Hepatocyte (in vitro differentiated cells): ENCODE data around the gene CTRB2. TPM values are rescaled to one million over a fixed set of nuclear protein-coding genes. Genes with fewer than 3 reads are reported as not detected.
A peak's percentile ranks its signal among the peaks of the same experiment; 100 is the strongest.
"Not testable (repeated sequence)": the region's sequence is repeated elsewhere in the genome, so short reads cannot be mapped to it uniquely, and the experiment has no call there.

Experiments used
- DNase-seq: peaks from one replicate; pipeline ENCODE4 v3.0.0-alpha.2; 2016; ENCODE audit warnings: low spot score
- H2AFZ ChIP-seq: fragments of 200-600 bp; sonication (generic); 2 replicates; pipeline ENCODE4 v1.6.0; 2016; ENCODE audit warnings: antibody characterized with exemption, mild to moderate bottlenecking
- H3K27ac ChIP-seq: fragments of 200-600 bp; sonication (generic); 2 replicates; pipeline ENCODE4 v1.5.1; 2016; ENCODE audit warnings: mild to moderate bottlenecking
- H3K27me3 ChIP-seq: fragments of 200-600 bp; sonication (generic); 2 replicates; pipeline ENCODE4 v1.6.1; 2016
- H3K36me3 ChIP-seq: fragments of 200-600 bp; sonication (generic); replicated peaks from 2 replicates; pipeline ENCODE4 v1.5.1; 2016; ENCODE audit warnings: low read depth; ENCODE audit not compliant: insufficient read depth
- H3K4me1 ChIP-seq: fragments of 200-600 bp; sonication (generic); 2 replicates; pipeline ENCODE4 v1.5.1; 2016; ENCODE audit warnings: mild to moderate bottlenecking, moderate library complexity; ENCODE audit not compliant: insufficient read depth
- H3K4me2 ChIP-seq: fragments of 200-600 bp; sonication (generic); 2 replicates; pipeline ENCODE4 v1.6.0; 2016
- H3K4me3 ChIP-seq: fragments of 200-600 bp; sonication (generic); 2 replicates; pipeline ENCODE4 v1.5.1; 2016; ENCODE audit warnings: mild to moderate bottlenecking
- H3K79me2 ChIP-seq: fragments of 200-600 bp; sonication (generic); 2 replicates; pipeline ENCODE4 v1.6.0; 2017; ENCODE audit warnings: mild to moderate bottlenecking
- H3K9me2 ChIP-seq: fragments of 200-600 bp; sonication (generic); replicated peaks from 2 replicates; pipeline ENCODE4 v1.6.0; 2017; ENCODE audit warnings: mild to moderate bottlenecking; ENCODE audit not compliant: insufficient read depth
- H3K9me3 ChIP-seq: fragments of 200-600 bp; sonication (generic); 2 replicates; pipeline ENCODE4 v1.5.1; 2016; ENCODE audit warnings: low read depth, mild to moderate bottlenecking
- H4K20me1 ChIP-seq: fragments of 200-600 bp; sonication (generic); 2 replicates; pipeline ENCODE4 v1.6.0; 2016; ENCODE audit warnings: mild to moderate bottlenecking; ENCODE audit not compliant: insufficient read depth, poor library complexity, severe bottlenecking
- EZH2 ChIP-seq: fragments of 200-600 bp; sonication (generic); IDR thresholded peaks from 2 replicates; pipeline ENCODE4 v1.6.1; 2016; ENCODE audit warnings: antibody characterized with exemption, mild to moderate bottlenecking, borderline replicate concordance
- EZH2phosphoT487 ChIP-seq: fragments of 200-600 bp; sonication (generic); IDR thresholded peaks from one replicate; pipeline ENCODE4 v1.6.1; 2018; ENCODE audit warnings: antibody characterized with exemption, mild to moderate bottlenecking, low read depth, moderate library complexity; ENCODE audit not compliant: unreplicated experiment, severe bottlenecking
- WGBS: methylation state at CpG from one replicate; pipeline ENCODE4 v1.1.6; 2016; ENCODE audit warnings: low lambda C conversion rate; ENCODE audit errors: missing lambda C conversion rate; 5-methylcytosine and 5-hydroxymethylcytosine counted together
- polyA plus RNA-seq: library from polyadenylated mRNA; unstranded; fragments of >200 nt; fragmentation: Nextera tagmentation; extraction: Ambion mirVana; gene quantifications from 2 replicates; pipeline ENCODE4 v1.2.1, GENCODE V29; 2016
- total RNA-seq: library from RNA; depleted of rRNA; stranded (reverse); fragments of >200 nt; gene quantifications from 2 replicates; pipeline ENCODE4 v1.2.3, GENCODE V29; 2014
- TF ChIP-seq, protein P1 (sequence below): fragments of 200-600 bp; sonication (generic); IDR thresholded peaks from 2 replicates; pipeline ENCODE4 v1.5.1; 2016; ENCODE audit warnings: antibody characterized with exemption, mild to moderate bottlenecking; ENCODE audit not compliant: poor library complexity

Gene CTRB2
- total and polyA plus RNA-seq, 2 experiments from 2014 or later: 0.44 TPM; not detected in 1

DNA sequence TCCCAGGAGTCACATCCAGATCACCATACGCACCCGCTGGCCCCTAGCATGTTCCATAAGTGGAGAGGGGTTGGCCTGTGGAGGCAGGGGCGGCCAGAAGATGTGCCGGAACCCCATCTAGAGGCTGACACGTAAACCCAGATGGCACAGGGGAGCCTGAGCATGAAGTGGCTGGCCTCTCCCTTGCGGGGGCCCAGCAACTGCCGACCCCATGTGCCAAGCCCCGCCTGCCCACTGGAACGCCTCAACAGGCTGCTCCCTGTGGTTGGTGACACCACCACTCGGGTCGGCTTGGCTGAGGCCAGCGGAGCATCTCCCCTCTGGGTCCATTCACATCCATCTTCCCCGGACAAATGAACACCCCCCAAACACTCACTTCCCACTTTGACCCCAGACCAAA, 35.0 kb upstream of the CTRB2 start:
- Histone ChIP-seq H3K27me3 (no peaks in the 10 kb centered on the region), H2AFZ (no peak overlapping the region), H3K4me2 (no peak overlapping the region), H3K4me3 (no peak overlapping the region), H3K27ac (no peak overlapping the region), H4K20me1 (peaks cover 25% of the 10 kb centered on the region), H3K36me3 (no peaks in the 10 kb centered on the region), H3K79me2 (peaks cover 86% of the 10 kb centered on the region), H3K9me3 (no peaks in the 10 kb centered on the region), H3K4me1 (peaks cover 56% of the 10 kb centered on the region), H3K9me2 (no peaks in the 10 kb centered on the region)
- DNase-seq: no peak
- WGBS: 97% methylated on average over 13 of the region's 13 CpGs
- no peak for TF ChIP-seq EZH2
- TF ChIP-seq EZH2phosphoT487: no peak
- TF ChIP-seq, protein P1, sequence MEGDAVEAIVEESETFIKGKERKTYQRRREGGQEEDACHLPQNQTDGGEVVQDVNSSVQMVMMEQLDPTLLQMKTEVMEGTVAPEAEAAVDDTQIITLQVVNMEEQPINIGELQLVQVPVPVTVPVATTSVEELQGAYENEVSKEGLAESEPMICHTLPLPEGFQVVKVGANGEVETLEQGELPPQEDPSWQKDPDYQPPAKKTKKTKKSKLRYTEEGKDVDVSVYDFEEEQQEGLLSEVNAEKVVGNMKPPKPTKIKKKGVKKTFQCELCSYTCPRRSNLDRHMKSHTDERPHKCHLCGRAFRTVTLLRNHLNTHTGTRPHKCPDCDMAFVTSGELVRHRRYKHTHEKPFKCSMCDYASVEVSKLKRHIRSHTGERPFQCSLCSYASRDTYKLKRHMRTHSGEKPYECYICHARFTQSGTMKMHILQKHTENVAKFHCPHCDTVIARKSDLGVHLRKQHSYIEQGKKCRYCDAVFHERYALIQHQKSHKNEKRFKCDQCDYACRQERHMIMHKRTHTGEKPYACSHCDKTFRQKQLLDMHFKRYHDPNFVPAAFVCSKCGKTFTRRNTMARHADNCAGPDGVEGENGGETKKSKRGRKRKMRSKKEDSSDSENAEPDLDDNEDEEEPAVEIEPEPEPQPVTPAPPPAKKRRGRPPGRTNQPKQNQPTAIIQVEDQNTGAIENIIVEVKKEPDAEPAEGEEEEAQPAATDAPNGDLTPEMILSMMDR: no peak

DNA sequence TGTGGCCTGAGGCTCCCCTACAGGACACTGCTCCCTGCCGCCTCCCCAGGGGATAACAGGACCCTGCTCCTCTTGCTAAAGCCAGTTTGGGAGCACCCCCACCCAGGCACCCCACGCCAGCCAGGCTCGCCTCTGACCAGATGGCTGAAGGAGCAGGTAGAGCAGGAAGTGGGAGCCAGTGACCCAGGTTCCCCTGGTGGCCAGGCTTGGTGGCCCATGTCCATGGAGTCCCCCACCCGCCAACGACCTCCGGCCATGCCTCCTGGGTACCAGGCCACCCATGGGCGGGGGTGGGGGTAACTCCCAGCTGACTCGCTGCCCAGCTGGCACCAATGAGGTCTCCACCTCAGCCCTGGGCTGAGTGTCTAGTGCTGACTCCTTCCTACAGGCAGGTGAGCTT, 34.5 kb upstream of the CTRB2 start:
- peaks cover 83% of the 10 kb centered on the region for H3K79me2 ChIP-seq

DNA sequence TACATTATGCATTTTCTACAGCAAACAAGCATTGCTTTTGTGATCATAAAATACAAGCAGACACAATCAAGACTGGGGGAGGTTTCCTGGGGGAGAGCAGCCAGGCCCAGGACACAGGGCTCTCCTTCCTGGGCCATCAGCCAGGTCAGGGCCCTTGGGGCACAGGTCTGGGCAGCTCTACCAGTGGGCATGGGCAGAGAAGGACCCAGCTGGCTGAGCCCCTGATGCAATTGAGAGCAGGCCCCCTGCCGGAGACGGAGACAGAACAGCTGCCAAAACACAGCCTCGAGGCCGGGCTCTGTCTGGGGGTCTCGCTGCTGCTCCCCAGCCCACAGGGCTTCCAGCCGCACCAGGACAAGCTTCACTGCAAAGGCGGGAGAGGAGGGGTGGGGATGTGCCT, 33.7 kb upstream of the CTRB2 start:
- H3K4me3 ChIP-seq, H3K9me3 ChIP-seq, H2AFZ ChIP-seq, H3K27me3 ChIP-seq, H3K4me2 ChIP-seq, H3K36me3 ChIP-seq, H3K9me2 ChIP-seq, DNase-seq: not testable (repeated sequence)
- peaks cover 77% of the 10 kb centered on the region for H3K79me2 ChIP-seq
- H3K27ac ChIP-seq: peak overlapping the region; percentile 93
- peaks cover 43% of the 10 kb centered on the region for H3K4me1 ChIP-seq
- 83% methylated on average over 7 of the region's 7 CpGs for WGBS
- peaks cover 21% of the 10 kb centered on the region for H4K20me1 ChIP-seq

More for the DNA sequence above, 34.5 kb upstream of the CTRB2 start:
- H3K36me3 ChIP-seq: no peaks in the 10 kb centered on the region
- H3K27me3 ChIP-seq: no peaks in the 10 kb centered on the region
- no peak overlapping the region for H3K4me2 ChIP-seq
- no peak for DNase-seq
- WGBS: 86% methylated on average over 8 of the region's 8 CpGs
- no peak overlapping the region for H3K27ac ChIP-seq
- H2AFZ ChIP-seq: no peak overlapping the region
- H3K4me3 ChIP-seq: no peak overlapping the region
- no peak for TF ChIP-seq EZH2phosphoT487
- no peak for TF ChIP-seq EZH2
- TF ChIP-seq, protein P1: no peak
- peaks cover 21% of the 10 kb centered on the region for H4K20me1 ChIP-seq
- peaks cover 50% of the 10 kb centered on the region for H3K4me1 ChIP-seq
- H3K9me2 ChIP-seq: no peaks in the 10 kb centered on the region
- no peaks in the 10 kb centered on the region for H3K9me3 ChIP-seq

DNA sequence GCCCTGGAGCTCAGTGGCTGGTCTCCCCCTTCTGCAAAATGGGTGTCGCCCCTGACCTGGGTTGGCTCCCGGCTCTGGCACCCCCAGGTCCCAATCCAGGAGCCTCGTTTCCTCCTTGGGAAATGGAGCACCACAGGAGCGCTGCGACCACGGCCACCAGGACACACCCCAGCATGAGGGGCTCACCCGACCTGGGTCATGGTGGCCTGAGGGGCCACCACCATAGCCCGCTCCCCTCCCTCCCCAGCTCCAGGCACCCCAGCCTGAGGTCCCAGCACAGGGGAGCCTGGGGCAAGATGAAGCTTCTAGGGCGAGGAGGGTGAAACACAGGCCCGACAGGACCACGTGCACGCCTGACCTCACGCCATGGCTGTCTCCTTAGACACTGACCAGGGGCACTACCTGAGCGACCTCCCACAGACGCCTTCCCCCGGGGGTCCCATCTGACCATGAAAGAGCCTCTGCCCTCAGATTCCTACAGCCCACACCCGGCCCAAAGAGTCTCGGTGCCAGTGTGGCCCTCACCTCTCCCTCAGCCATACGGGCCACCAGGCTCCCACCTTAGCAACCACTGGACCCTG, 32.7 kb upstream of the CTRB2 start:
- DNase-seq: no peak
- TF ChIP-seq EZH2phosphoT487: no peak
- TF ChIP-seq, protein P1: no peak
- no peak for TF ChIP-seq EZH2
- Histone ChIP-seq H3K9me2 (no peaks in the 10 kb centered on the region), H3K79me2 (peaks cover 77% of the 10 kb centered on the region), H3K9me3 (no peaks in the 10 kb centered on the region), H3K4me1 (peaks cover 33% of the 10 kb centered on the region), H3K4me3 (no peak overlapping the region), H4K20me1 (peaks cover 21% of the 10 kb centered on the region), H2AFZ (no peak overlapping the region), H3K27ac (peak overlapping the region; percentile 93), H3K36me3 (no peaks in the 10 kb centered on the region), H3K27me3 (no peaks in the 10 kb centered on the region), H3K4me2 (no peak overlapping the region)
- 90% methylated on average over 18 of the region's 19 CpGs for WGBS
